CD4-positive, alpha-beta T cell treated with Interleukin-6 at 100 ng/mL for 8 hours (primary cell): ENCODE data around the gene R3HDML.
"Not testable (repeated sequence)": the region's sequence is repeated elsewhere in the genome, so short reads cannot be mapped to it uniquely, and the experiment has no call there.

Experiments used
- DNase-seq: peaks from one replicate; pipeline ENCODE4 v3.0.0-alpha.2; 2020; ENCODE audit warnings: mixed read lengths, low spot score

The R3HDML gene

DNA sequence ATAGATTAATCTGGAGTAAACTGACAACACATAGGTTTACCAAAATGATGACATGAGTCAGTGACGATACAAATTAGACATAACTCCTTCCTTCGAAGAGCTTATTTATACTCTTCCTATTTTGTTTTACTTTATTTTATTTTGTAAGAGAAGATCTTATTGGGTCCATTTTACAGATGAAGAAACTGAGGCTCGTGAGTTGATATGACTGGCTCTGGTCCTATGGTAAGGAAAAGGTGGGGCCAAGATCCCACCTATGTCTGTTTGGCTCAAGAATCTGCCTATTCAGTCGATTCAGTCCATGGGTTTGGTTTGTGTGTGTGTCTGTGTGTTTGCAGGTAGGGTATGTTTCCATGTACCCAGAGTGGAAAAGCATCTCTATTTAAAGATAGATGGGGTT, 8.4 kb upstream of the R3HDML start:
- no peak for DNase-seq

DNA sequence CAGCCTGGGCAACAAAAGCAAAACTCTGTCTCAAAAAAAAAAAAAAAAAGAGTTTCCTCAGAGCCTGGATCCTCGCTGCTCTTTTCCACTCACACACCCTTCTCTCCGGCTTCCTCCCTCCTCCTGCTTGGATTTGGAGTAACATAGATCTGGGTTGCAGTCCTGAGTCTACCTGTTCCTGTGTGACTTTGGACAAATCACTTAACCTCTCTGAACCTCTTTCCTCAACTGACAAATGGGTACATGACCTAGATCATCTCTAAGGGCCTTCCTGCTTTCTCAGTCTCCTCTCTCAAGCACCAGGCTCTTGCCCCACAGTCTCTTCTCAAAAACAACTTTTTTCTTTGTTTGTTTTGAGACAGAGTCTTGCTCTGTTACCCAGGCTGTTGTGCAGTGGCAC, 5.6 kb upstream of the R3HDML start:
- DNase-seq, result no peak

DNA sequence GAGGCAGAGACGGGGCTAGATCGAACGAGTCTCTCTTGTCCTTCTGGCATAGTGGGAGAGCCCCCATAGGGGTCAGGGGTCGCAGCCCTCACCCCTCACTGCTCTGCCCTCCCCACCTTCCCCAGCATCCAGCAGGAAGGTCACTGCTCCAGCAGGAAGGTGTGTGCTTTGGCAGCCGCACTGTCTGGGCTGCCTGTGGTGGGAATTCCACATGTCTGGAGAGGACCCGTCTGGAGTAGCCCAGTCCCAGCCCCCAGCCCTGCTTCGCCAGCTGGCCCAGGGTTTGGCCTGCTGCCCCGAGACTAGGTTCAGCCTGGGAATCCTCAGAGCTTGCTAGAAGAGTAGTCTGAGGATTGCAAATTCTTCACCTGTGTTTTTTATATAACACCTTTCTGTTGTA, 2.5 kb upstream of the R3HDML start:
- DNase-seq, result no peak

DNA sequence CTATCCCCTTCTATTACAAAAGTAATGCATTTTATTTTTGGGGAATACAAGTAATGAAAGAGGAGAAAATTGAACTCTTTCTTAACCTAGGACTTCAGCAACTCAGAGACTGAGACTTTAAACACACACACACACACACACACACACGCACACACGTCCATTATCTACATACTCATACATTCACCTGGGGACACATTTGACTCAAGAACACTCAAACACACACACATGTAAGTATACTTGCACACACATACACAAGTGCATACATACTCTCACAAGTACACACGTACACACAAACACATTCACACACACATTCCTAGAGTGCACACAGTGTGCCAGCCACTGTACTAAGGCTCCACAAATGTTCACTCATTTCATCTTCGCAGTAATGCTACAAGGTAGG, 2.1 kb upstream of the R3HDML start:
- no peak for DNase-seq

DNA sequence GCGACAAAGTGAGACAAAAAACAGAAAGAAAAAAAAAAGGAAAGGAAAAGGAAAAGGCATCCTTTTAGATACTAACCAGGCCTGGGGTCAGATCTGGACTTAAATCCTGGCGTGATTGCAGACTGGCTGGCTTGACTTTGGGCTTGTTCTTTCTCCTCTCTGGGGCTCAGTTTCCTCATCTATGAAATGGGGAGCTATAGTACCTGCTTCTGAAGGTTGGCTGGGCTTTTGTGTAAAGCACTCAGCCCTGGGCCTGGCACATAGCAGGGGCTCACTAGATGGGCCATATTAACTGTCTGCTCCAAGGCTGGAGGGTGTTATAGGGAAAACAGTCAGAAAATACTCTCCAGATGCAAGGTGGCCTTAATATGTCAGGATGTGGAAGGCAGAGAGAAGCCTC, 1.2 kb upstream of the R3HDML start:
- no peak for DNase-seq

DNA sequence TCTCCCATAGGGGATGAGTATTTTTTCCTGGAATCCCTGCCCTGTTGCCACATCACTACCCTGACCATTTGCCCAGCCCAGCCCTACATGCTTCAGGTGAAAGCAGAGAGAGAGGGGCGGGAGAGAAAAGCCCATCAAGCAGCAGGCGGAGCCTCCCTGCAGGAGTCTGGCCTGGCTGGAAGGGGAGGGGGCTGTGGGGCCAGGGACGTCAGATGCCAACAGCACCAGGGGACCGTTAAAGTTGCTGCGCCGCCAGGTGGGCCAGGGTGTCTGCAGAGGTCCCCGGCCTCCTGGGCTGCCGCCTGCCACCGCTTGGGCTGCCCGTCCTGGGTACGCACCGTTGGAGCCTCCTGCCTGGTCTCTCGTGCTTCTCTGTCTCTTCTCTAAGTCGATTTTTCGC, 757 bp upstream of the R3HDML start:
- DNase-seq, result no peak

DNA sequence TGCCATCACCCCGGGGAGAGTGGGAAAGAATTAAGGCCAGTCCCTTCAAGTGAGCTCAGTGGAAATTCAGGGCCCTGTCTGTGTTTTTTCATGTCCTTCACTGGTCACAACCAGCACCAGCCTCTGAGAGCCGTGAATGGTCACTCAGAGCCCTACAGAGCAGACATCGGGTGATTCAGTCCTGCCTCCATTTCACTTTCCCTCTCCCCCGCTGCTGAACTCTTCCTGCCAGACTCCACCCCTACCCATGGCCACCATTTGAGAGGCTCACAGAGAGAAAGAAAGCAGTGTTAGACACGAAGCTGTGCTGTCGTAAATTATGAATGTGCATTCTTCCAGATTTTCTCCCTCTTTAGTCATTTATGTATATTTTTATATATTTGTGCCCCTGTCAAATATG, 5.4 kb downstream of the R3HDML start:
- no peak for DNase-seq

DNA sequence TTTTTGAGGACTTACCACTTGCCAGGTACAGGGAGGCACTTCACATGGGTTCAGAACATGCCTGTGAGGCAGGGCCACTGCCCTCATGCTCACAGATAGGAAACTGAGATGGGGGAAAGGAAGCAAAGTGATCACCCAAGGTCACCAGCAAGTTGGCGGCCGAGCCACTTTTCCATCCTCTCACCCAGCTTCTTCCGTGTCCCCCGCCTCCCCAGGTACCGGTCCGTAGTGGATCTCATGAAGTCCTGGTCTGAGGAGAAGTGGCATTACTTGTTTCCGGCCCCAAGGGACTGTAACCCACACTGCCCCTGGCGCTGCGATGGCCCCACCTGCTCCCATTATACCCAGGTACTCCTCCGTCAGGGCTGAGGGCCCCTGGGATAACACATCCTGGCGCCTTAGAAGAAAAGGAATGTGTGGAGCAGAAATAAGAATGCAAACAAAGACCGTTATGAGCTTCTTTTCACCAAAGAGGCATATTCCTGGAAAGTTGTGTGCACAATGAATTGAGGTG, 6.4 kb downstream of the R3HDML start:
- no peak for DNase-seq

DNA sequence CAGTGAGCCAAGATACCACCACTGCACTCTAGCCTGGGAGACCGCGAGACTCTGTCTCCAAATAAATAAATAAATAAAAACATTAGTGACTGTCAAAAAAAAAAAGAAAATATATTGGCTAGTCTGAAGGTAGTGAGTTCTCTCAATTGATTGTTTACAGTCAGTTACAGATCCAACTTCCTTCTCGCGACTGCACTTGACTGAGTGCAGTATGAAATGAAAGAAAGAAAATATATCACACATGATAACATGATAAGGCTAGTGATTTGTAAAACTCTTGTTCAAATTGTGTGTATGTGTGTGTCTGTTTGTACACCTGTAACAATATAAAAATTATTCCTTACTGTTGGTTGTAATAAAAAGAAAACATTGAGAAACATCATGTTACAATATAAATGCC, 7.9 kb downstream of the R3HDML start:
- no peak for DNase-seq

DNA sequence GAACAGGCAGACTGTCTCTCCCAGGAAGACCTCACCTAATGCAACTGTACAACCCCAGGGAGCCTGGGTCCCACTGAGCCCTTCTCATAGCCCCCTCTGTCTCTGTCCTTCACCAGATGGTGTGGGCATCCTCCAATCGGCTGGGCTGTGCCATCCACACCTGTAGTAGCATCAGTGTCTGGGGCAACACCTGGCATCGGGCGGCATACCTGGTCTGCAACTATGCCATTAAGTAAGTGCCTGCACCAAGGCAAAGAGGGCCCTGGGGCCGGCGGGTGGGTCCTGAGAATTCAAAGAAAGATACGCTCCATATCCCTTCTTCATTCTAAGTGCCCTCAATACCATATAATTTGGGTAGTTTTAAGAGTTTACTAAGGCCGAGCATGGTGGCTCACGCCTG, 8.3 kb downstream of the R3HDML start:
- no peak for DNase-seq

DNA sequence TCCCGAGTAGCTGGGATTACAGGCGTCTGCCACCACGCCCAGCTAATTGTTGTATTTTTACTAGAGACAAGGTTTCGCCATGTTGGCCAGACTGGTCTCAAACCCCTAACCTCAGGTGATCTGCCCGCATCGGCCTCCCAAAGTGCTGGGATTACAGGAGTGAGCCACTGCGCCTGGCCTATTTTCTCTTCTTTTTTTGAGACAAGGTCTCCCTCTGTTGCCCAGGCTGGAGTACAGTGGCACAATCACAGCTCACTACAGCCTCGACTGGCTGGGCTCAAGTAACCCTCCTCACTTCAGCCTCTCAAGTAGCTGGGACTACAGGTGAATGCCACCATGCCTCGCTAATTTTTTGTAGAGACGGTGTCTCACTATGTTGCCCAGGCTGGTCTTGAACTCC, 9.1 kb downstream of the R3HDML start:
- not testable (repeated sequence) for DNase-seq

DNA sequence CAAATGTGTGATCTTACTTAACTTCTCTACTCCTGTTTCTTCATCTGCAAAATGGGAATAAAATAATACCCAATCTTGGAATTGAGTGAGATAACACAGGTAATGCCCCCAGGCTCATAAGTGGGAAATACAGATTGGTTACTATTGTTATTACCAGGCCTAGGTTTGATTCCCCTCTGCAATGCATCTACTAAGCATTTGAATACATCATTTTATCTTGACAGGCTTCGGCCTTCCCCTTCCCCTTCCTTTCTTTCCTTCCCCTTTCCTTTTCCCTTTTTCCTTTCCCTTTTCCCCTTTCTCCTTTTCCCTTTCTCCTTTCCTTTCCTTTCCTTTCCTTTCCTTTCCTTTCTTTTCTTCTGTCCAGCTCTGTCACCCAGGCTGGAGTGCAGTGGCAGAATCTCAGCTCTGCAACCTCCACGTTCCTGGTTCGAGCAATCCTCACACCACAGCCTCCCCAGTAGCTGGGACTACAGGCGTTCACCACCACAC, 11.4 kb downstream of the R3HDML start:
- DNase-seq, result no peak

DNA sequence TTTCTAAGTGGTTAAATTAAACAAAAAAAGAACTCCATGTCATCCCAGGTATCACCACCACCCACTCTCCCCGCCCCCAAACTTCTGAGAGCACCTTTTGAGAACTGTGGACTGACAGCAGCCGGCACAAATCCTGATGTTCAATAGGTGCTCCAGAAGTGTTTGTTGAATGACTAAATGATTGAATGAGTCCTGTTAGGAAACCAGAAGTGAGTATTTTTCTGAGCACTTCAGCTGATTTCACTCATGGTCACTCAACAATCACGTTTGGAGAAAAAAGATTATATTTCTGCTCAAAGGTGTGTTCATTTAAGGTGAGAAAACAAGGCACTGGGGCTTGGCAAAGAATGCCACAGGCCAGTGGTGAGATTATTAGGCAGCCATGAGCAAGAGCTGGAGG, 12.5 kb downstream of the R3HDML start:
- no peak for DNase-seq

DNA sequence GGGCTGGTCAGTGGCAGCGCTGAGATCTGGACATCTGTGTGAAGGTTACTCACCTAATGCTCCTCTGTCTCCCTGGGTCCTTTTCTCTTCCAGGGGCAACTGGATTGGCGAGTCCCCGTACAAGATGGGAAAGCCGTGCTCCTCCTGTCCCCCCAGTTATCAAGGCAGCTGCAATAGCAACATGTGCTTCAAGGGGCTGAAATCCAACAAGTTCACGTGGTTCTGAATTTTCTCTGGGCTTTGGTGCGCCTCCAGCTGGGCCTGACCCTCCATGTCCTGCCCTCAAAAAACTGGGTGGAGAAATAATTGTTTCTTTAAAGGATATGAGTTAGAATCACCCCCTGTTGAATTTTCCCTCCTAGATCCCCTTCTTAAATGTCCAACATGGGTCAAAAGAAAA, 13.7 kb downstream of the R3HDML start:
- no peak for DNase-seq

DNA sequence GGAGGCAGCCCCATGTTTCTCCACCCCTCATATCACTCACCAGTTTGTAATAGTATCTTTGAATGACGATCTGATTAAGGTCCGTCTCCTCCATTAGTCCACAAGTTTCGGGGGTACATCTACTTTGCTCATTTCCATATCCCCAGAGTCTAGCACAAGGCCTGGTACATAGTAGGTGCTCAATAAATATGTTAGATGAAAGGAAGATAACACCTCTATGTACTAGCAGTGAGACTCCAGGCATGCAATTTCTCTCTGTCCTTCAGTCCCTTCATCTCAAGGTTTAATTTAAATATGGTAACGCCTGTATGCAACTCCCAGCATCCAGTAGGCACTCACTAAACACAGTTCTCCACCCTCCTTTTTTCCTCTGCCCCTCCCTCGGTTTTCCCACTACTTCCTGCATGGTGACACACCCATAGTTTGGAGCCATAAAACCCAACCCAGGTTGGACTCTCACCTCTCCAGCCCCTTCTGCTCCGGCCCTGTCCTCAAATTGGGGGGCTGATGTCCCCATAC, 18.2 kb downstream of the R3HDML start:
- DNase-seq, result no peak

DNA sequence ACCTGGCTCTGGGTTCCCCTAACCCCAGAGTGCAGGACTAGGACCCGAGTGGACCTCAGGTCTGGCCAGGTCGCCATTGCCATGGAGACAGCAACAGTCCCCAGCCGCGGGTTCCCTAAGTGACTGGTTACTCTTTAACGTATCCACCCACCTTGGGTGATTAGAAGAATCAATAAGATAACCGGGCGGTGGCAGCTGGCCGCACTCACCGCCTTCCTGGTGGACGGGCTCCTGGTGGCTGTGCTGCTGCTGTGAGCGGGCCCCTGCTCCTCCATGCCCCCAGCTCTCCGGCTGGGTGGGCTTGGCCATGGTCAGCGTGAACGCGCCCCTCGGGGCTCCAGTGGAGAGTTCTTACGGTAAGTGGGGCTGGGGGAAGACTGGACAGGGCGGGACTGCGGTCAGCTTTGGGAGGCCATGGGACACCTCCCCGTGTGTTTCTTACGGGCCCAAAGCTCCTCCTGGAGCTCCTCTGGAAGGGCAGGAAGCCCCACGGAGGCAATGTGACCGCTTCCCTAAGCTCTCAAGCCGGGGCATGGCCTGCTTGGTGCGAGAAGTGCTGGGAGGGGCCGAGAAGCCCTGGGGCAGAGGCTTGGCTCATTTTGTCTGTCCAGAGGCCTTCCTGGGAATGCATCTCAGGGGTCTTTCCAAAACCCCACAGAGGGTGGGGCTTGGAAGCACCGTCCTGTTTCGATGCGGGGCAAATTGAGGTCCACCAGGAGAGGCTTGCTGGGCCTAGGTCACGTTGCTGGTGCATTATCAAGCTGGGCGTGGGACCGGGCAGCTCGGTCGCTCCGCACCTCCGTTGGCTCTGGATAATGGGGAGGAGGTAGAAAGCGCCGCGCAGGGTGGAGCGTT, 18.9 kb downstream of the R3HDML start, which contains the start of gene HNF4A:
Gene HNF4A, plus strand, starts transcription at position 202 of the 855 bp plus-strand sequence. Its CDS starts 106 bp downstream, at position 308.
- no peak for DNase-seq

DNA sequence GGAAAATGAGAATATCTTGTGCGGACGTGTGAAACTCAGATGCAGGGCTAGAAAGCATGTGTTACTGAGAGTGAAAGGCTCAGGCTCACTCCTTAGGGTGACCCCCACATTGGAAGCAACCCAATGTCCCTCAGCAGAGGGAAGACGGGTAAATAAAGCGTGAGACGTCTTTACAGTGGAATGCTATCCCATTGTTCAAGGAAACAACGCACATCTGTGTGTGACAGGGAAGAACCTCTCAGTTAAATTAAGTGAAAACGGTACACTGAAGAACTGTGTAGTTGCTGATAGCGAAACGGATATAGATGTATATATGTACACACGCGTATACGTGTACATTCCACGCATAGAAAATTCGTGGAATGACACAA, 19.5 kb downstream of the R3HDML start:
- no peak for DNase-seq

DNA sequence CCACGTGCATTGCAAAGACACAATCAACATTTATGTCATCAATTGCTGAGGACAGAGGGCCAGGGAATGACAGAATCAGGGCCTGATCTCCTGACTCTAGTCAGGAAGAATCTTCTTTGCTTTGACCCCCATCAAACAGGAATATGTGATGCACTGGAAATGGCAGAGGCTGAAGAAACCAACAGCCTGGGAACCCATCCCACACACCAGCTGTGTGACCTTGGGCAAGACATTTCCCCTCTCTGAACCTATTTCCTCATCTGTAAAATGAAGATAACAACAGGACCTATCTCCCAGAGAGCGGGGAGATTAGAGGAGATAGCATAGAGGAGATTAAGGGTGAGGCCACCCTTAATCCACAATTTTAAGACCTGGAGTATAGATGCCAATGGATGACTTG, 20.2 kb downstream of the R3HDML start:
- no peak for DNase-seq

DNA sequence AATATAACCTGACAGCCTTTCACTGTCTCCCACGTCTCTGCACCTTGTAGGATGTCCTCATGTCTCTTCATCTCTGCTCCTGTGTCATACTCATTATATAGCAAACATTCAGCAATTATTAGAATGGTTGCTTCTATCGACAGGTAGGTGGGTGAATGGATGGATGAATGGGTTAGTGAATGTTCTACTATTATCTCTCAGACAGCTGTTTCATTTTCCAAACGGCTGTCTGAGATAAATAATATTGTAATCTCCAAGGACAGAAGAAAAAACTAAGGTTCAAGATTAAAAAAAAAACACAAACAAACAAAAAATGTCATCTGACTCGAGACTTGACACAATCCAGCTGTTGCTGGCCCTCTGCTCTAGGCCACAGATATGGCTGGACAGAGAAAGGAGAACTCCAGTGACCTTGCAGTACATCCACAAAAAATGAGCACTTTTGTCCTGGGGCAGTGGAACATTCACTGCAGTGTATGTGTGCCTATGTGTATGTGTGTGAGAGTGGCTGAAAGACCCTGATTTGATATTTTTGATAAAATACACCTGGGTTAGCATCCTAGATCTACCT, 20.8 kb downstream of the R3HDML start:
- DNase-seq, result no peak

DNA sequence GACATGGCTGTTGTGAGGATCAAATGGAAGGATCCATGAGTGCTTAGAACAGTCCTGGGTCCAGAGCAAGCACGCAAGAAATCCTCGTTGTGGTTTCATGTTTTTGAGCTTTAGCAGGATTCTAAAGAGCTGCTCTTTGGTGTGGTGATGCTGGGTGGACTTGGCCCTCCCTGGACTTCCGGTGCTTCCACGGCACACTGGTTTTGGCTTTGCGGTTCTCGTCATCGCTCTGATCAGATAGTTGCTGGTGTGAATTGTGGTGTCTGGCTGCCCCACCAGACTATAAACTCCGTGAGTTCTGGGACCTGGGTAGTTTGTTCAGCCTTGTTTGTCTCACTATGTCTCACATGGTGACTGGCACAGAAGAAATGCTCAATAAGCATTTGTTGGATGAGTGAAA, 21.9 kb downstream of the R3HDML start:
- DNase-seq, result no peak

DNA sequence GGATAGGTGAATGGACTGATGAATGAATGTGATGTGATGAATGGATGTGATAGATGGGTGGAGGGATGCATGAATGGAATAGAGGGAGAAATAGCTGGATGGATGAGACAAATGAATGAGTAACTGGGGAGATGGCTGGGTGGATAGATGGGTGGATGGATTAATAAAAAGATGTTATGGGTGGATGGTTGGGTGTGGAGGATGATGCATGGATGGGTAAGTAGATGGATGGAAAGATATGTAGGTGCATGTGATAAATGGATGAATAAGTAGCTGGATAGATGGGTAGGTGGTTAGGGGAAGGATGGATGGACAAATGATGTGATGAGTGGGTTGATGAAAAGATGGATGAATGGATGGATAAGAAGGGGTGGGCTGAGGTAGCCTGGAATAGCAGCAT, 23.4 kb downstream of the R3HDML start:
- DNase-seq, result no peak

DNA sequence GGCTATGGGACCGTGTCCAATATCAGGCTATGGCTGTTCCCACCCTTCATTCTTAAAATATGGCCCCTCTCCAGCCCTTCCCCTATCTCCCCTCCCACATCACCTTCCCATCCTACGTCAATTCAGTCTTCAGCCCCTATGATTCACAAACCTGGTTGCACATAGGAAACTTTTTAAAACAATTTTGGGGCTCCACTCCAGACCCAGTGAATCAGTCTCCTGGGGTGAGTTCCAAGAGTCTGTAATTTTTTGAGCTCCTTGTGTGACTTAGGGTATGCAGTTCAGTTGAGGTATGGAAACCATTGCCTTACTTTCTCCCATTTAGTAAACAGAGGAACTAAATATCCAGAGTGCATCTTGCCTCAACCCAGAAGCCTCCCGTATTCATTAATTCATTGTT, 24.2 kb downstream of the R3HDML start:
- no peak for DNase-seq

DNA sequence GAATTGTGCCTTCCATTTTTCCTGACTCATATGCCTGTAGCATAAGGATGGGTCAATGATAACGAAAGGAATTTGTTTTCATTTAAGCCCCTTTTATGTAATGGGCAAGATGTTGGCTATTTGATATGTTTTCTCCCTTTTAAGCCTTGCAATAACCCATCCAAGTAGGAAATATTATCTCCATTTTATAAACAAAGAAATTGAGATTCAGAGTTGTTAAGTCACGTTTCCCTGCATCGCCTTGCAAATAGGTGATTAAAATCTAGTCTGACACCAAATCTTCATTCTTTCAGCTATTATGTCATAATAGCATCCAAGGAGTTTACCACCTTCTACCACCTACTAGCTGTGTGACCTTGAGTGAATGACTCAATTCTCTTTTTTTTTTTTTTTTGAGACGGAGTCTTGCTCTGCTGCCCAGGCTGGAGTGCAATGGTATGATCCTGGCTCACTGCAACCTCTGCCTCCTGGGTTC, 25.7 kb downstream of the R3HDML start:
- DNase-seq, result no peak
